Brain pericyte (primary cell): Measurements from ENCODE around the gene PVR.
"Not testable (repeated sequence)": the region's sequence is repeated elsewhere in the genome, so short reads cannot be mapped to it uniquely, and the experiment has no call there.

Experiments
- DNase-seq: peaks from one replicate; pipeline ENCODE4 v3.0.0-alpha.2; 2012; ENCODE audit warnings: low read depth, low spot score

PVR gene, protein sequence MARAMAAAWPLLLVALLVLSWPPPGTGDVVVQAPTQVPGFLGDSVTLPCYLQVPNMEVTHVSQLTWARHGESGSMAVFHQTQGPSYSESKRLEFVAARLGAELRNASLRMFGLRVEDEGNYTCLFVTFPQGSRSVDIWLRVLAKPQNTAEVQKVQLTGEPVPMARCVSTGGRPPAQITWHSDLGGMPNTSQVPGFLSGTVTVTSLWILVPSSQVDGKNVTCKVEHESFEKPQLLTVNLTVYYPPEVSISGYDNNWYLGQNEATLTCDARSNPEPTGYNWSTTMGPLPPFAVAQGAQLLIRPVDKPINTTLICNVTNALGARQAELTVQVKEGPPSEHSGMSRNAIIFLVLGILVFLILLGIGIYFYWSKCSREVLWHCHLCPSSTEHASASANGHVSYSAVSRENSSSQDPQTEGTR

GRCh38 chr19:44643605-44644401 lies at the start of gene PVR:
Gene PVR, plus strand, starts transcription at chr19:44643910. Its CDS starts 187 bp downstream, at chr19:44644097.
- DNase-seq: no peak

GRCh38 chr19:44596428-44597130 lies 47.1 kb upstream of the PVR start:
- no peak for DNase-seq

- no peak for DNase-seq
Measured at GRCh38 chr19:44597131-44597491, 46.6 kb upstream of the PVR start.

DNA sequence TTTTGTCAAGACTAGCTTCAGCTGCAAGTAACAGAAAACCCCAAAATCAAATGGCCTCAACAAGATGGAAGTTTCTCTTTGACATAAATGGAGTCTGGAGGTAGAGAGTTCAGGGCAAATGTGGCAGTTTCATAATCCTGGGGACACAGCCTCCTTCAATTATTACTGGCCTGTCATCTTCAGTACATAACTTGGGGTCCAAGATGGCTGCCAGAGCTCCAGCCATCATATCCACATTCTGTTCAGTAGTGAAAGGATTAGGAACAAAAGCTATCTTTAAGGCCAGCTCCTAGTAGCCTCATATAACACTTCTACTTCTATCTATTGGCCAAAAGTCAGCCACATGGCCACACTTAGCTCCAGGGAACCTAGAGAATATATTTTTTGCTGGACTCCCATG lies 45.4 kb upstream of the PVR start:
- no peak for DNase-seq

- DNase-seq: no peak
Measured at GRCh38 chr19:44598880-44599279, 44.8 kb upstream of the PVR start.

GRCh38 chr19:44600466-44600865 lies 43.2 kb upstream of the PVR start:
- DNase-seq: no peak

DNA sequence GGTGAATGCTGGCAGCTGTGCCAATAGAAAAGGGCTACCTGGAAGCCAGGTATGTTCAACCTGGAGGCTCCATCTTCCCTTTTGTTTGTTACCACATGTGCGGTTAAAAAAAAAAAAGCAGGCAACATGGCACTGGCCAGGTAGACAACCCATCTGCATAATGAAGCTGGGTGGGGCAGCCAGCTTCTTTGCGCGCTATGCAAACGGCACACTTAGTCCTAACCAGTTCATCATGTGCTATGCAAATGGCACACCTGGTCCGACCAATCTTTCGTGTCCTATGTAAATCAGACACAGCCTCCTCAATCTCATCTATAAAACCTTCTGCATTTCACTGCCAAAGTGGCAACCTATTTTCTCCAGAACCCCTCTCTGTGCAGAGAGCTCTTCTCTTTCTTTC lies 41.6 kb upstream of the PVR start:
- DNase-seq: no peak

GRCh38 chr19:44603201-44603945 lies 40.3 kb upstream of the PVR start:
- DNase-seq: no peak

- no peak for DNase-seq
Measured at GRCh38 chr19:44604241-44604640, 39.5 kb upstream of the PVR start.

GRCh38 chr19:44605547-44605946 lies 38.2 kb upstream of the PVR start:
- no peak for DNase-seq

DNA sequence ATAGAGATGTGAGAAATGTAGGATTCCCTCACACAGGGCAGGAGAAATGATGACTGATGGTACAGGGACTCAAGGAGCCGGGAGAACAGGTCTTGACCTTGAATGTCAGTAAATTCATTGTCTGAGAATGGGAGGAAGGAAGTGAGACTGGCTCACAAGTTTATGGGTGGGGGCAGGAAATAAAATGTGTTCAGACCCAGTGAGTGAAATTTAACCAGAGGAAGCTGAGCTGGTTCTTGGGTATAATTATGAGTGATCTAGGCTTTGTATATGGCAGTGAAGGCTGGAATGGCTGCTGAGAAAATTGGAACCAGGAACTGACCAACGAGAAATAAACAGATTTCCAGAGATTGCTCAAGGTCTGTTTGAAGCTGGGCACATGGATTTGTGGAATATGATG lies 36.7 kb upstream of the PVR start:
- no peak for DNase-seq

- DNase-seq: no peak
Measured at GRCh38 chr19:44607917-44608316, 35.8 kb upstream of the PVR start.

DNA sequence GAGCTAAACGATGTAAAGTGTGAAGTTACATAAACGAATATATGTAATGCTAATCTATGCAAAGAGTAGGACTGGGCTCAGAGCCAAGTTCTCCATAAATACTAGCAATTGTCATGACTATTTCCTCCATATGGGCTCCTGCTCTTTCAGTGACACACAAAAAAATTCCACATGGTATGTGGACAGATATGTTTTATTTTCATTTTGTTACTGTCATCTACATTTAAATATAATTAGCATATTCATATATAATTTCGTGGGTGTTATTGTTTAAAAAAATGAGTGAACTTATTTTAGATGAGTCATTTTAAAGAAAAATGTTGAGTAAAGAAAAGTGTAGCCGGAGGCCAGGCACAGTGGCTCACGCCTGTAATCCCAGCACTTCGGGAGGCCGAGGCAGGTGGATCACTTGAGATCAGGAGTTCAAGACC lies 35.3 kb upstream of the PVR start:
- DNase-seq: no peak

GRCh38 chr19:44609219-44609618 lies 34.5 kb upstream of the PVR start:
- DNase-seq: no peak

GRCh38 chr19:44610497-44610896 lies 33.2 kb upstream of the PVR start:
- DNase-seq: not testable (repeated sequence)

DNA sequence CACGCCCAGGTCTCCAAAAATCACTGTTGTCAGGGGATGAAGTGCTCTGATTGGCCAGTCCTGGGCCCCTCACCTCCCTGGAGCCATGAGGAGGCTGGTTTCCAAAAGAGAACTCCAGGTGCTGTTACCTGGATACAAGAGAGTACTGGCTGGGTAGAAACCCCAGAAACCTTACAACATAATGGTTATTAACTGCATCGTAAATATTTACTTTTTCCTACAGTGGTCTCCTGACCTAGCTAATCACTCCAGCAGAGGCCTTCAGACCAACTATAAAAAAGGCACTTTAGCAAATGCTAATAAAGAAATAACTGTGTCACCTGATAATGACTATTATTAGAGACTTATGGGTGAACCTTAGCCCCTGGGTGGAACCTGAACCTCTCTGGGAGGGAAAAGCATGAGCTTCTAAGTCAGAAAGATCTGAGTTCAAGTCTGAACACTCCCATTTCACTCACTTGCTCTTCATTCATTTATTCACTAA lies 31.9 kb upstream of the PVR start:
- no peak for DNase-seq

DNA sequence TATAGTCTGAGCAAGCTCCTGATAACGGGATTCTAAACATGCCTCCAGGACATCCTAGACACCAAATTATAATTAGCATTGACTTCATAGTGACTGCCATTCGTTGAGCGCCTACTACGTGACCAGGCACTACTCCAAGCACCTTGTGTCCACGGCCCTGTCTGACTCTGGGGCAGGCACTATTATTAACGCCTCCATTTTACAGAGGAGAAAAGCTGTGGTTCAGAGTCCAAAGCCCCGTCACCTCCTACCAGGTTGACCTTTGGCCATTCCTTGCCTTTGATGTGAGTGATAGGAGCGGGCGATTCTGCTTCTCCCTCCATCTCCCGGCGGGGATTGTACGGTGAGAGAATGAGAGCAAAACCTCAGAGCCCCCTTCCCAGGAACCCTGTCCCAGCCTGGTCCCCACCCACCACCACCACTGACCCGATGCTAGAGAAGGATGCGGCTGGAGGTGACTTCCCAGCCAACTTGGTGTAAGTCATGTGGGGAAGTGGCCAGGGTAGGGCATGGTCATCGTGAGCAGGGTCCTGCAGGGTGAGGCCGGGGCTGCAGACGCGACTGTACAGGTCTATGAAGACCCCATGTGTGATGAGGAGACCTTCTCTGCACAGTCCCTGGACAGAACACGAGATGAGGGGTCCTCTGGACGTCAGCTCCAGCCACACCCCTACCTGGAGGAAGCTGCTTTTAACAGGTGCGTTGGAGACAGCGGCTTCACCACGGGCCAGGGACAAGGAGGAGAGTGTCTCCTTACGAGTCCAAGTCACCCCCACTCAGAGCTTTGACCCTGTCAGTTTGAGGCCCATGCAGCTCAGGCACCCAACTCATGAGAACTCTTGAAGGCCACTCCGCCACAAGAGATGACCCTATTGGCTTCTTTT lies 30.2 kb upstream of the PVR start, which contains the start of gene IGSF23:
TSS of gene IGSF23 (plus strand) at position 269 of the 884 bp plus-strand sequence. CDS start at position 352, 83 bp downstream.
- no peak for DNase-seq

- no peak for DNase-seq
Measured at GRCh38 chr19:44614313-44614712, 29.4 kb upstream of the PVR start.

DNA sequence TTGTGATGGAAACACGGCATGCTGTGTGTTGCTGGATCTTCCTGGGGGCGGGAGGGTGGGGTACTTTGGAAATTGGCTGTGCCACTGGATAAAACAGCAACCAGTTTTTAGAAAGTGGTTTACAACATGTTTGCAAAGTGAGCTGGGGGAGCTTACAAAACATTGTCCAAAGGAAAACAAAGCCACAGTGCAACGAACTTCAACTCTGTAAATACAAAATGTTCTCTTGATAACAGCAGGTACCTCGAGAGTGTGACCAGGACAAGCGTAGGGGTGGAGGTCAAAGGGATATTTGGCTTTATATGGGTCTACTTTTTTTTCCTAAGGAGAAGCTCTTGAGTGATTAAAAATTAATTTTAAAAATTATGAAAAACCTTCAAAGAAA lies 27.9 kb upstream of the PVR start:
- no peak for DNase-seq
